GM12874 (cell line): ENCODE measurements around the gene GALNT9.

Experiments
- TF ChIP-seq, protein P1 (sequence below): IDR thresholded peaks from 2 replicates; pipeline ENCODE4 v1.5.1; 2011; ENCODE audit warnings: low read depth, mild to moderate bottlenecking, control low read depth, low read length, moderate library complexity; ENCODE audit not compliant: insufficient read depth

Gene GALNT9

DNA sequence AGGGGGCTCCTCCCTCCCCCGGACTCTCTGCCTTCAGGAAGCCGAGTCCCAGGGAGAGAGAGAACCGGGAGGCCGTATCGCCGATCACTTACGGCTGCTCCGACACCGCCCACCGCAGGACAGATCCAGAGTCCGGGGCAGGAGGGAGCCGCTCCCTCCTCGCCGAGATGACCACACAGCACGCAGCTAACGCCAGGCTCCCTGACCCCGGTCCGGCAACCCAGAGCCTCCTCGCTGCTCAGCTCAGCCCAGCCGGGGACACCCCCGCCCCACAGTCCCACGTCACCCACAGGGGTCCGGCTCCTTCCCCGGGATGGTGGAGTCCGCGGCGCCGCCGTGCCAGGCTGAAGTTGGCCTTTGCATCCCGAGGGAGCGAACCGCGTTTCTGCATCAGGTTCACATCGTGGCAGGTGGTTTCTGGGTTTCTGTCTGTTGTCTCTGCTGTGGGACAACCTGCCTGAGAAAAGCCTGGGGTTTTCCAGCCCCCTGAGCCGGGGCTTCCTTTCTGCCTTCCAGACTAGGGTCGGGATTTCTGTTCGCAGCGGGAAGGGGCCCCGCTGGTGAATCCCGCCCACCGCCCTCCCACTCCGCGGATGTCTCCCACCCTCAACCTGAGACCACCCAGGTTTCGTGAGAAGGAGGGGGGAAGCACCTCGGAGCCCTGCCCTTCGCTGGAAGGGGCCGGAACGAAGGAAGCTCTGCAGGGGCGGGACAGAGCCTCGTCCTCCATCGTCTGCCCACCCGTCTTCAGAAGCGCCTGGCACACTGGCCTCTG, 123.9 kb downstream of the GALNT9 start:
- TF ChIP-seq, protein P1, sequence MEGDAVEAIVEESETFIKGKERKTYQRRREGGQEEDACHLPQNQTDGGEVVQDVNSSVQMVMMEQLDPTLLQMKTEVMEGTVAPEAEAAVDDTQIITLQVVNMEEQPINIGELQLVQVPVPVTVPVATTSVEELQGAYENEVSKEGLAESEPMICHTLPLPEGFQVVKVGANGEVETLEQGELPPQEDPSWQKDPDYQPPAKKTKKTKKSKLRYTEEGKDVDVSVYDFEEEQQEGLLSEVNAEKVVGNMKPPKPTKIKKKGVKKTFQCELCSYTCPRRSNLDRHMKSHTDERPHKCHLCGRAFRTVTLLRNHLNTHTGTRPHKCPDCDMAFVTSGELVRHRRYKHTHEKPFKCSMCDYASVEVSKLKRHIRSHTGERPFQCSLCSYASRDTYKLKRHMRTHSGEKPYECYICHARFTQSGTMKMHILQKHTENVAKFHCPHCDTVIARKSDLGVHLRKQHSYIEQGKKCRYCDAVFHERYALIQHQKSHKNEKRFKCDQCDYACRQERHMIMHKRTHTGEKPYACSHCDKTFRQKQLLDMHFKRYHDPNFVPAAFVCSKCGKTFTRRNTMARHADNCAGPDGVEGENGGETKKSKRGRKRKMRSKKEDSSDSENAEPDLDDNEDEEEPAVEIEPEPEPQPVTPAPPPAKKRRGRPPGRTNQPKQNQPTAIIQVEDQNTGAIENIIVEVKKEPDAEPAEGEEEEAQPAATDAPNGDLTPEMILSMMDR, result no peak

DNA sequence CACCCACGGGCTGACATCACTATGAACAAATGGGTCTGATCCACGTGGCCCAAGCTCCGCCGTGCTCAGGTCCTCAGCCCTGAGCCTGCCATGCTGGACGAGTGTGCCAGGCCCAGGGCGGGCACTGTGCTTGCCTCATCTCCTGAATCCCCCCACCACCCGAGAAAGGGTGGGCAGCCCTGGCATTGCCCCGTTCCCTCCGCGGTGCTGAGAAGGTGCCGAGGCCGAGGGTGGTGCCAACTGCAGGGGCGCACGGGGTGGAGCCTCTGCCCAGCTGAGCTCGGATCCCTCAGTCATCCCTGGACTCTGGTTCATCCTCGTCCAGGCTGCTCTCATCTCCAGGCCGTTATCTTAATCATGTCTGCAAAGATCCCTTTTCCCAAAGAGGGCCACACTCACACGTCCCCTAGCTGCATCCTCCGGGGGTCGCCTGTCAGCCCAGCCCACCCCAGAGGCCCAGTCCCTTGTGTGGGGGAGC, 124.6 kb downstream of the GALNT9 start:
- TF ChIP-seq, protein P1, result no peak

DNA sequence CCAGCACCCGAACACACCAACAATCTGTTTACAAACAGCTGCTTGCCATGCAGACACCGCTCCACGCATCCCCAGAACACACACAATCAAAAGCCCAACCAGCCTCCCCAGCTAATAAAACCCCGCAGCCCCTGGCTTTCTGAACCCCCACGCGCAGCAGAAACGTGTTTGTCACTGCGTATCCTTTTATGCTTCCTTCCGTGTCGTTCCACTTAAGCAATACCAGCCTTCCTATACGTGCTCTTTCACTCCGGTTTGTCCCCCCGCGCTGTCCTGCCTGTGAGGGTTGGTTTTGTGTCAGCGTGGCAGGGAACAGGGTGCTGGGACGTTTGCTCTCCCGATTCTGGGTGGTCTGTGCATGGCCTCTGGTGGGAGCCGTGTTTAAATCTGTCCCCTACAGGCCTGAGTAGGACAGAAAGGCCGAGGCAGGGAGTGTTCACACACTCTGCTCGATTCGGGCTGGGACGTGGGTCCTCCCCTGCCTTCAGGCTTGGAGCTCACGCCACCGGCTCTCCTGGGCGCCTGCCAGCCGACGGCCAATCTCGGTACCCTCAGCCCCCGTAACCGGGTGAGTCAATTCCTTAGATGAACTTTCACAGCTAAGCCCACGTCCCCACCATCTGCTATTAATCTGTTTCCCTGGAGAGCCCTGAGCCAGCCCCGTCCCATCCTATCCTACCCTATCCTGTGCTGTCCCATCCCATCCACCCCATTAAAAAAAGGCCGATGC, 125.2 kb downstream of the GALNT9 start:
- TF ChIP-seq, protein P1, result no peak

DNA sequence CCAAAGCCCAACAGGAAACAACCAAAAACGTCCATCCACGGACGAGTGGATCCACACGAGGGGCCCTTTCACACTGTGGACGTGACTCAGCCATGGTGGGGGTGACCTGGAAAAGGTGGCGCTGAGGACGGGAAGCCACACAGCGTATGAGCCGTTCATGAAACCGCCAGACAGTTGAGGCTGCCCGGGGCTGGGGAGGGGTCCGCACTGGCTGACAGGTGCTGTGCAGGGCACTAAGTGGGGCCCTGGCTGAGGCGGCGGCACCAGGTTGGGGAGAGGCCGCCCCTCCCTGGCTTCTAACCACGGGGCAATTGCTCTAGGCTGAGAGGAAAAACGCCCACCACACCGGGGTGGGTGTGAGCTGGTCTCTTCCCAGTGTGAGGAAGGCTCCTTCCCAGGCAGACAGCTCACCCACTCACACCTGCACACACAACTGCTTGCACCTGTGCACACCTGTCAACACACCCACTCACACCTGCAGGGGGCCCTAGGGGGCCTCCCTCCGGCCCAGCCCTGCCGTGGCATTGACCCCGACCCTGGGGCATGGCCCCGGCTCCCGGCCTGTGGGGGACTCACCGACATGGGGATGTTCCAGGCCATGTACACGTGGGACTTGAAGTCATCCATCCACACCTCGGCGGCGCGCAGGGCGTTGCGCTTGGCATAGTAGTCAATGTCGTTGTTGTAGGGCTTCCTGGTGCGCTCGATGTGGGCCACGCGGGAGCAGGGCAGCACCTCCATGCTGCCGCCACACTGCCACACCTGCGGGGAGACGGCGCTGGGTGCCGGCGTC, 126.3 kb downstream of the GALNT9 start:
- TF ChIP-seq, protein P1, result no peak

DNA sequence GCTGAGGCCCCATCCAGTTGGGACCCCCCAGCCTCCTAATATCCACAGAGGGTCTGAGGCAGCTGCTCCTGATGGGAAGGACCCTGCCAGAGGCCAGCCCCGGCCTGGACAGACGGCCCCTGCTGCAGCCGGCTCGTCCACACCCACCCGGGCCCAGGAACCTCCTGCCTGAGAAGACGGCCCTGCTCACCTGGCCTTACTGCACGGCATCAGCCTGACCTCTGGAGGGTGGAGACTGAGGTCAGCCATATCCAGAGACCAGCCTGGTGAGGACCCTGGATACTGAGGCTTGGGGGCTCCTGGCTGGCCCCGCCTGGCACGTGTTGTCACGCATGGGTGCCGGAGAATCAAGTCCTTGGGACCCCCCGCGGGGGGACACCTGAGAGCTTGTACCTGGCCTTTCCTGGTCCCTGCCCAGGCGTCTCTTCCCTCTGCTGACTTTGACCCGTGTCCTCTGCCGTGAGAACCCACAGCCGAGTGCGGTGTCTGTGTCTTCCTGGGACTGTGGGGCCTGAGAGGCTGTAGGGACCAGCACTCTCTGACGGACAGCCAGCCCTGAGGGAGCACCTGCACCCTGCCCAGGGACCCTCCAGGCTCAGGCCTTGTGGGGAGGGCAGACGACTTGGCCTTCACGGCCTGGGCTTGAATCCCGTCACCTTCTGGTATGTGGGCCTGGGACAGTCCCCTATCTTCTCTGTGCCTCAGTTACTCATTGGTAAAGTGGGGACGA, 127.8 kb downstream of the GALNT9 start:
- TF ChIP-seq, protein P1, result no peak

DNA sequence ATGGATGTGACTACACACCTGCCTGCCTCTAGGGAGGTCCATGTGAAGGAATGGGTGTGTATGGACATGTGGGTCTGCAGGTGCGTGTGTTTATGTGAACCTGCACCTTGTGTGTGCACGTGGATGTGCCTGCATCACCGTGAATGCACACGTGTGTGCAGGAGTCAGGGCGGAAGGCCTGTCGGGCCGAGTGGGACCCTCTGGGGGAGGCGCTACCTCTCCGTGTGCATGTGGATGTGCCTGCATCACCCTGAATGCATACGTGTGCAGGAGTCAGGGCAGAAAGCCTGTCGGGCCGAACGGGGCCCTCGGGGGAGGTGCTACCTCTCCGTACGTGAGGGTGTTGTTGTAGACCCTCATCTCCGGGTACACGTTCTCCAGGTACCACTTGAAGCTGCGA, 128.6 kb downstream of the GALNT9 start:
- TF ChIP-seq, protein P1, result no peak
